K562 (cell line): ENCODE measurements around the gene C16orf96. TPM values are rescaled to one million over a fixed set of nuclear protein-coding genes. Genes with fewer than 3 reads are reported as not detected.

Experiments used
- ATAC-seq: fragments of 200-7000 bp; cut with Tn5 transposase; 3 replicates; pipeline ENCODE4 v1.9.1; 2020; ENCODE audit warnings: moderate library complexity
- BruUV-seq: library from RNA; stranded (reverse); fragments of 400-500 nt; replicated peaks from 2 replicates; lab custom pipeline; 2021; lab: Mats Ljungman, UMichigan
- CTCF ChIA-PET: fragments of 300-600 bp; formaldehyde crosslinking; extraction: SDS; loops from one replicate; lab custom pipeline; 2021; ENCODE audit warnings: low intra/inter-chr PET ratio; lab: Yijun Ruan, JAX
- POLR2A ChIA-PET: fragments of 300-600, 350-650 bp; sonication (Branson Sonifier 250); formaldehyde crosslinking; extraction: SDS; loops from one replicate; lab custom pipeline; 2021; ENCODE audit warnings: antibody characterized with exemption, inconsistent platforms; lab: Yijun Ruan, JAX
- DNase-seq, 4 experiments: peaks; one replicate each; pipeline versions ENCODE4 v3.0.0 to v3.0.0-alpha.2; 2011 to 2018; ENCODE audit warnings: low spot score in 3 of 4, mixed read lengths in 3 of 4; ENCODE audit errors: extremely low read depth in 1 of 4
- FAIRE-seq: peaks from 2 replicates; lab custom pipeline; 2011; peaks lifted over from hg19 to GRCh38; lab: Jason Lieb, UNC
- H2AFZ ChIP-seq: 2 replicates; pipeline ENCODE4 v1.6.0; 2011; ENCODE audit warnings: low read depth, low read length, control low read depth, inconsistent platforms
- H3K27ac ChIP-seq: fragments of 200-600 bp; 3 replicates; pipeline ENCODE4 v1.8.0; 2011; ENCODE audit warnings: low read depth, mild to moderate bottlenecking, control low read depth, inconsistent platforms, low read length, moderate library complexity, mixed read lengths; ENCODE audit errors: extremely low read depth
- H3K27me3 ChIP-seq, 2 experiments: fragments of 300-600 bp in 1 of 2; 2 replicates in 1 of 2; 3 replicates in 1 of 2; pipeline versions ENCODE4 v1.6.0 to v1.8.0; 2011; ENCODE audit warnings: inconsistent platforms in 2 of 2, low read length in 2 of 2, mild to moderate bottlenecking in 1 of 2, mixed read lengths in 1 of 2, moderate library complexity in 1 of 2; ENCODE audit not compliant: control insufficient read depth in 2 of 2, insufficient read depth in 2 of 2
- H3K36me3 ChIP-seq: fragments of 300-600 bp; 3 replicates; pipeline ENCODE4 v1.8.0; 2011; ENCODE audit warnings: mild to moderate bottlenecking, low read length, inconsistent platforms; ENCODE audit not compliant: control insufficient read depth, insufficient read depth
- H3K4me1 ChIP-seq, 2 experiments: fragments of 200-600 bp in 1 of 2; replicated peaks in 1 of 2; 2 replicates in 1 of 2; 3 replicates in 1 of 2; pipeline versions ENCODE4 v1.5.1 to v1.8.0; 2011; ENCODE audit warnings: inconsistent platforms in 2 of 2, low read length in 2 of 2, mild to moderate bottlenecking in 1 of 2, mixed read lengths in 1 of 2, moderate library complexity in 1 of 2; ENCODE audit not compliant: control insufficient read depth in 2 of 2, insufficient read depth in 2 of 2
- H3K4me2 ChIP-seq: 2 replicates; pipeline ENCODE4 v1.6.1; 2011; ENCODE audit warnings: low read length, control low read depth, inconsistent platforms, mixed read lengths; ENCODE audit not compliant: insufficient read depth
- H3K4me3 ChIP-seq: fragments of 200-600 bp; sonication (generic), shearing (Covaris generic); 2 replicates; pipeline ENCODE4 v1.5.1; 2016; ENCODE audit warnings: control low read depth, inconsistent platforms
- H3K79me2 ChIP-seq: fragments of 200-600 bp; 3 replicates; pipeline ENCODE4 v1.8.0; 2011; ENCODE audit warnings: low read length, inconsistent platforms; ENCODE audit not compliant: control insufficient read depth, insufficient read depth
- H3K9ac ChIP-seq, 2 experiments: 2 replicates each; pipeline versions ENCODE4 v1.6.0 to v1.6.1; 2011; ENCODE audit warnings: low read depth in 2 of 2, low read length in 2 of 2, control low read depth in 1 of 2, inconsistent platforms in 1 of 2, mild to moderate bottlenecking in 1 of 2, mixed read lengths in 1 of 2; ENCODE audit not compliant: insufficient read depth in 1 of 2
- H3K9me1 ChIP-seq: one replicate; pipeline ENCODE4 v1.6.0; 2011; ENCODE audit warnings: inconsistent platforms, mild to moderate bottlenecking, low read length, moderate library complexity; ENCODE audit not compliant: control insufficient read depth, insufficient read depth
- H3K9me3 ChIP-seq: replicated peaks from 2 replicates; pipeline ENCODE4 v1.5.1; 2011; ENCODE audit warnings: low read depth, low read length, inconsistent platforms; ENCODE audit not compliant: control insufficient read depth, insufficient read depth
- H4K20me1 ChIP-seq: replicated peaks from 2 replicates; pipeline ENCODE4 v1.6.1; 2011; ENCODE audit warnings: low read length, inconsistent platforms, mixed read lengths; ENCODE audit not compliant: control insufficient read depth, insufficient read depth
- POLR2G ChIP-seq: fragments of 200-400 bp; formaldehyde crosslinking; IDR thresholded peaks from 2 replicates; pipeline ENCODE4 v1.6.1; 2017; ENCODE audit warnings: low read depth, mild to moderate bottlenecking, antibody characterized with exemption, low read length, moderate library complexity
- ZC3H4 ChIP-seq: sonication (generic); formaldehyde crosslinking; IDR thresholded peaks from 2 replicates; pipeline ENCODE4 v1.9.0; 2021; ENCODE audit warnings: missing genetic modification reagents, borderline replicate concordance
- WGBS: fragments of 100-300 bp; shearing (Covaris generic); methylation state at CpG from one replicate; pipeline ENCODE4 v1.1.6; 2016; ENCODE audit warnings: low coverage, mixed read lengths; ENCODE audit not compliant: insufficient coverage; ENCODE audit errors: missing lambda C conversion rate; 5-methylcytosine and 5-hydroxymethylcytosine counted together
- in situ Hi-C: fragments of 300-500 bp; cut with MboI; formaldehyde crosslinking; loops from 4 replicates; pipeline ENCODE4 v1.15.0; 2018; ENCODE audit warnings: inconsistent platforms, mixed read lengths
- intact Hi-C: fragments of 100-400 bp; cut with micrococcal nuclease; formaldehyde crosslinking; loops from 2 replicates; pipeline ENCODE4 v1.14.2; 2022
- polyA plus RNA-seq, 8 experiments: library from polyadenylated mRNA; depleted of rRNA in 4 of 8; stranded (reverse) in 5 of 8; unstranded in 3 of 8; fragments of >200 nt; fragmentation: Nextera tagmentation in 2 of 8; fragmentation: Illumina TruSeq in 1 of 8; extraction: Ambion mirVana in 2 of 8; extraction: Trizol in 1 of 8; gene quantifications; 2 replicates each; pipeline versions ENCODE4 v1.2.1 to v1.2.3, GENCODE V29; 2011 to 2014; ENCODE audit warnings: inconsistent platforms in 1 of 8, missing spikeins in 1 of 8
- total RNA-seq, 7 experiments: library from RNA; depleted of rRNA in 6 of 7; stranded (reverse); fragments of >200 nt in 6 of 7; fragmentation: Illumina TruSeq in 2 of 7; extraction: Trizol in 2 of 7; gene quantifications; 2 replicates each; pipeline versions ENCODE4 v1.2.1 to v1.2.3, GENCODE V29; 2011 to 2021; ENCODE audit warnings: low replicate concordance in 1 of 7
- TF ChIP-seq, protein P1 (sequence below): fragments of 250-450 bp; sonication (Bioruptor Pico); IDR thresholded peaks from 2 replicates; pipeline ENCODE4 v1.6.1; 2021; ENCODE audit warnings: mild to moderate bottlenecking

Gene C16orf96
- total and polyA plus RNA-seq, 9 of the 15 experiments (the other 6 are each of a cell fraction or from before 2014, with no cell fraction given): not detected

DNA sequence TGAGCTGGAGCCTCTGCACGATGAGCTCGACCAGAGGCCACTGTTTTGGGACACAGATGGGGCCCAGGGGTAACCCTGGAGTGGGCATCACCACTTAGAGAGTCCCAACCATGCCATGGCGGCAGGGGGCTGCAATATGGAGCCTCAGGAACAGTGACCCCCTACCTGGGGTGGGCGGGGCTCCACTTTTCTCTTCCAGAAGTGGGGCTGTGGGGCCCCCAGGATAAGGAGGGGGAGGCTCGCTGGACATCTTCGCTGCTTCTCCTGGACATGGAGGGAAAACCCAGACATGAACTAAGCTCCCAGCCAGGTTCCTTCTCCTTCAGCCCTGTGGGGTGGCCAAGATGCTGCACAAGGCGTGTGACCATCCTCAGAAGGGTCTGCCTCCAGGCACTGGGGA, 42.3 kb upstream of the C16orf96 start:
- DNase-seq (no peak), ATAC-seq (no peak), FAIRE-seq (no peak)
- intact Hi-C loops (no loop called here), in situ Hi-C loops (loop anchor here (10.0 kb wide), 1 partner anchor 441 kb away; the partner anchor contains the start of gene SEC14L5)
- Histone ChIP-seq H3K9me3 (no peaks in the 10 kb centered on the region), H4K20me1 (0 out of 2 replicates have a peak, but pooled peaks cover 3% of the 10 kb centered on the region), H3K4me2 (no peak overlapping the region), H3K4me1 (peaks cover 0 to 14% of the 10 kb centered on the region in 2 experiments; a peak in 2 of 5 replicates), H3K27ac (no peak overlapping the region), H3K79me2 (no peaks in the 10 kb centered on the region), H3K27me3 (no peaks in the 10 kb centered on the region), H3K4me3 (no peak overlapping the region), H3K36me3 (peaks cover 41% of the 10 kb centered on the region; the same call in 2 of the 3 replicates), H2AFZ (no peak overlapping the region), H3K9ac (peak overlapping the region in 1 of 2 experiments; percentile 57; a peak in 1 of 4 replicates), H3K9me1 (no peaks in the 10 kb centered on the region)
- TF ChIP-seq POLR2G (0 out of 2 replicates have a peak, but pooled peaks have one; percentile 1), ZC3H4 (CRISPR knock-in tag) (no peak)
- ChIA-PET POLR2A (interaction anchor here (0.6 kb wide), 2 partner anchors 8 to 408 kb away, joined by 3 to 4 read pairs; no protein-coding TSS in a partner anchor), CTCF (no interaction called here)
- no TSS peak for BruUV-seq
- 87% methylated on average over 7 of the region's 7 CpGs for WGBS

- POLR2A ChIA-PET: interaction anchor here (0.6 to 1.0 kb wide), 2 partner anchors 12 to 408 kb away, joined by 3 read pairs; no protein-coding TSS in a partner anchor
- Histone ChIP-seq H4K20me1 (0 out of 2 replicates have a peak, but pooled peaks cover 3% of the 10 kb centered on the region), H3K27me3 (no peaks in the 10 kb centered on the region), H3K4me2 (no peak overlapping the region), H3K9me3 (no peaks in the 10 kb centered on the region), H3K9me1 (no peaks in the 10 kb centered on the region), H2AFZ (no peak overlapping the region), H3K4me1 (peaks cover 0 to 14% of the 10 kb centered on the region in 2 experiments; a peak in 2 of 5 replicates), H3K9ac (peak overlapping the region in 1 of 2 experiments; percentile 63; a peak in 1 of 4 replicates), H3K4me3 (no peak overlapping the region), H3K36me3 (peaks cover 34% of the 10 kb centered on the region; the same call in 1 of the 3 replicates), H3K27ac (no peak overlapping the region), H3K79me2 (no peaks in the 10 kb centered on the region)
- FAIRE-seq: no peak
- TF ChIP-seq POLR2G: peak; percentile 22; the same call in 1 of the 2 replicates
- TF ChIP-seq, protein P1, sequence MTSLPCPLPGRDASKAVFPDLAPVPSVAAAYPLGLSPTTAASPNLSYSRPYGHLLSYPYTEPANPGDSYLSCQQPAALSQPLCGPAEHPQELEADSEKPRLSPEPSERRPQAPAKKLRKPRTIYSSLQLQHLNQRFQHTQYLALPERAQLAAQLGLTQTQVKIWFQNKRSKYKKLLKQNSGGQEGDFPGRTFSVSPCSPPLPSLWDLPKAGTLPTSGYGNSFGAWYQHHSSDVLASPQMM (CRISPR knock-in tag): no peak
- no TSS peak for BruUV-seq
- 53% methylated on average over 6 of the region's 7 CpGs for WGBS
- CTCF ChIA-PET: no interaction called here
- ATAC-seq: no peak
- in situ Hi-C loops: loop anchor here (10.0 kb wide), 1 partner anchor 440 kb away; the partner anchor contains the start of gene SEC14L5
- no peak for DNase-seq
- intact Hi-C loops: no loop called here
Observed at GRCh38 chr16:4514606-4515005, 41.5 kb upstream of the C16orf96 start.
